GM18909 (cell line): Measurements from ENCODE around the gene SPAG6.

Source experiments
- ATAC-seq: cut with Tn5 transposase; IDR thresholded peaks from one replicate; pipeline ENCODE4 v1.9.1; 2021; ENCODE audit warnings: mild to moderate bottlenecking; ENCODE audit not compliant: unreplicated experiment, poor library complexity

The SPAG6 gene

DNA sequence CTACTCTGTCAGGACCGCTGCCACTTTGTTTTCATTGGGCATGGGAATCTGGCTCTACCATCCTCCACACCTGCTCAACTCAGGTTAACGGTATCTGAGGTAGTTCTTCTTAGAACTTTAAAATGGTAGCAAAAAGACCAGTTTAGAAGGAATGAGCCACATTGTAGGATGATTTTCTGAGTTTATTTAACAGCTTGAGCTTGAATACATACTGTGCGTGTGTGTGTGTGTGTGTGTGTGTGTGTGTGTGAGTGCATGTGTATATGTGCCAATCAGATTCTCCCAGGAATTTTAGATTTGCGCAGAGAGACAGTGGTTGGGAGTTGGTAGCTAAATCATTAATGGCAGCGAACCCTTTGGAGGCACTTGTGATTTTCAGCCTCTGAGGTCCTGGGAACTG lies 81.4 kb downstream of the SPAG6 start:
- no peak for ATAC-seq

DNA sequence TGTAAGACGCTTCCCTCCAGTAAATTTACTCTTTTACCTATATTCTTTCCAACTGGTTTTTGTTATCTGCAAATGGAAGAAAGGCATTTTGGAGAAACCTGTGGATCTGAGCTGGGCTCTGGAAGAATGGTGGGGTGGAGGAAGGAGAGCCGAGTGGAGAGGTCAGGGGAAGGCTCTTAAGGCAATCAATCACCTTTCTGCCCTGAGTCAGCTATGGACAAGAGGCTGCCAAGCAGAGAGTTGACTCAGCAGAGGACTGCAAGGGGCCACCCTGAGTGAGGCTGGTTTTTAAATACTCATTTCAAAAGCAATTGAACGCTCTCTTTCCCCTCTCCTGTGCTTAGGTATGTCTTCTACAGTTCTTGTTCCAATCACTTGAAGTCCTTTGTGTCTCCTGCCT lies 81.8 kb downstream of the SPAG6 start:
- no peak for ATAC-seq

DNA sequence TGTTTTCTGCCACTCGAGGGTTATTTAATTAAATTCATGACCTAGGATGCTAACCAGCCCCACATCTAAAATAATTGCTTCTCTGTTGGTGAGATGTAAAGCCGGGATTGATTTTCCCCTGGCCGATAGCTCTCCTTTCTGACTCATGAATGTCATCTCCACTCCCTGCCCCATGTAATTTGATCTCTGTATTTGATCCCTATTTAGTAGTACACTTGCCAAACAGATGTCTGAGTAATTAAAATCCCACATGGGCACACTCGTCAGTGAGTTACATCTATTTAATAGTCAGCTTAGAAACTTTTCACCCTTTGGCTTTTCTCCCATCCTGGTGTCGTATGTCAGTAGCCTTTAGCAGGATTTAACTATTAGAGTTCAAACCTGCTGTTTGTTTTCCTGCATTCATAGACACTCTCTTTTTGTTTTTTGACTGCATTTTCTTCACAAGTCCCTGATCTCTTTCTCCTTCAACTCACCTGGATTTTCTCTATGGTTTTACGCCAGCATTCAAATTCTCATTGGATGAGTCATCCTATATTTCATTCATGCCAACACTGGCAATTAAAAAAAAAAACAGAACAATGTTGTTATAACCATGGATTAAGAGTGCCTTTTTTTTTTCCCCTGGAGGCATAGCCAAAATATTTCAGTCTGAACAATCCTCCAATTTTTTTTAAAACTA lies 82.7 kb downstream of the SPAG6 start:
- ATAC-seq = no peak

DNA sequence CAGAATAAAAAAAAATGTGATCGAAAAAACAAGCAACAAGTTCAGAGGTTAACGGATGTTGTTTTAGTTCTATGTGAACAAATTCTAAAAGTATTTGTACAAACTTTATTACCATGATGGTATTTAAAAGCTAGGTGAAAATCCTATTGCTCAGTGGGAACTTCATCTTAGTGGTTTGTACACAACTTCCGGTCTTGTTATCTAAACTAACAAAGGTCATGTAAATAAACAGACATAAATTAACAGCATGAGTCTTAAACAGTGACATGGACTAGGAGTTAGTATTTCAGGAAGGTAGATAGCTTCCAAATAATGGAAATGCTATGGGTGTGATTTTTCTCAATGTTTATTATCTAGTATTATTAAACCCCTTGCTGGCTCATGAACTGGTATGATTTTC lies 83.8 kb downstream of the SPAG6 start:
- ATAC-seq = no peak

DNA sequence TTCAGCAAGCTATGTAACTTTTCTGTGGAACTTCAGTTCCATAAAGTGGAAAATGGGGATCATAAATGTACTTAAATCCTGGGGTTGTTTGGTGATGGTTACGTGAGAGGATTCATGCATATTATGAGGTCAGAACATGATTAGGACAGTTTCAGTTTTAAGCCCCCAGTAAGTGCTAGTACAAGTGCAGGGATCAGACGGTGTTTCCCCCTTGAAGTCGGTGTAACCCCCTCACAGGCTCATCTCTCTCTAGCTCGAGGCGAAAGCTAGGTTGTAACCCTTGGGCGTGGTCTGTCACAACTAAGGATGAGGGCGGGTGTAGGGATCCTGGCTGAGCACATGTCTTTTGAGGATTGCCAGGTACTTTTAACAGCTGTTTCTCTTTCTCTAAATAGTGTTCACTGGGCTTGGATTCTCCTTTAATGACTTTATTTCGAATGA lies 84.7 kb downstream of the SPAG6 start:
- no peak for ATAC-seq

DNA sequence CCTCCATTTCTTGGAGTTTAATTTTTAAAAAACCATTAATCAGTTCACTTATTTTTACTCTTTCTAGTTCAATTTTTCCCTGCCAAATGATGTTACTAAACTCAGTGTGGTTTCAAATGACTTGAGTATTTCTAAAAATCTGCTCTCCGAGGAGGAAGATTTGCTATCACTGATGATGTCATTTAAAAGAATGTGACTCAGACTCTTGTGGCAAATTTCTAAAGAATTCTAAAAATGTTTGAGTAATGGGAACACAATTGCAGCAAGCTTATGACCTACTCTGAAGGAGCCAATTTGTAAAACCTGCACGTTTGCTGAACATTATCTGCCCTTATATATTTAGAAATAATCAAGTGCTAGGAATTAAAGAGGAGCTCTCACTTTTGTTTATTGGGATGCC lies 88.6 kb downstream of the SPAG6 start:
- no peak for ATAC-seq

DNA sequence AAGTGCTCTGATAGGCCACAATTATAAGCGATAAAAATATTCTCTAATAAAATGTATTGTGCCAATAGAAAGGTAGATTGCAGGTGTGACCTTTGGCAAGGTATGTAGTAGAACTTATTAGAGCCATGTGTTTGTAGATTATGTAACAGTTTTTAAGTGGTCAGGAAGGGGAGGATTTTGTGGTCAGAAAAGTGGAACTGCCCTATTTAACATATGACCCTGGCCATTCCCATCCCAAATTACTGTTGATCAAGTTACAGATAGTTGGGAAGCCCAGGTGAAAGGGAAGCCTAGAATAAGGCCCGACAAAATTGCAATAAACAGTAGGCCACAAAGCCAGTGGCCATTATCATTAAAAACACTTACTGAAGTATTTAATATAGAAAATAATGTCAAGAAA lies 89.2 kb downstream of the SPAG6 start:
- ATAC-seq = no peak

DNA sequence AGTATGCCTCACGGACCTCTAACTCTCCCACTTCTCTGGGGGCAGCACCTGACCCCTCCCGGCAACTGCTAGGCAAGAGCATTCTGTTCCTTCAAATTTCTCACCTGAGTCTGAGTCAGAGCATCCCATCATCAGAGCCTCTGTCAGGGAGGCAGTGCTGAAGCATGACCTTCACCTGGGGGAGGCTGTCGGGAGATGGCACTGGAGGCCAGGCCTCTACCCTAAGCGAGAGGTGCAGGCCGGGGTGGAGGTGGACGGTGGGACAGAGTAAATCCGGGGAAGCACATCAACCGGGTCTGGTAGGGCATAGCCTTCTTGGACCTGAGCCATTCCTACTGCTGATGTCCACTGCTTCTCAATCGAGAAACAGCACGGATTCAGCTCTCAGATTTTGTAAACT lies 90.4 kb downstream of the SPAG6 start:
- ATAC-seq = no peak

DNA sequence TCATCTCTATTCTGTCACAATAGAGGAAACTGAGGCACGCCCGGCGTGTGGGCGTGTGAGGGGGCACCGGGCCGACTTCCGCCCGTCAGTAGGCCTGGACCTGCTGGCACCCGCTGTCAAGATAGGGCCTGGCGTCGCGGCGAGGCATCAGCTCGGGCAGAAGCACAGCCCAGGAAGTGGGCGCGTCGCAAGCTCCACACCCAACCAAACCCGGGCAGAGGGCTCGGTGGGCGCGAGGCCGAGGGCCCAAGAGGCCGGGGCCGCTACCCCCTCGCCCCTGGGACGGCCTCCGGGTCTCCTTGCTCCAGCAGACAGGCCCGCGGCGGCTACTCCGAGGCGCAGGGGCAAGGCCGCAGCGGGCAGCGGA lies 91.2 kb downstream of the SPAG6 start:
- ATAC-seq = peak; percentile 53

DNA sequence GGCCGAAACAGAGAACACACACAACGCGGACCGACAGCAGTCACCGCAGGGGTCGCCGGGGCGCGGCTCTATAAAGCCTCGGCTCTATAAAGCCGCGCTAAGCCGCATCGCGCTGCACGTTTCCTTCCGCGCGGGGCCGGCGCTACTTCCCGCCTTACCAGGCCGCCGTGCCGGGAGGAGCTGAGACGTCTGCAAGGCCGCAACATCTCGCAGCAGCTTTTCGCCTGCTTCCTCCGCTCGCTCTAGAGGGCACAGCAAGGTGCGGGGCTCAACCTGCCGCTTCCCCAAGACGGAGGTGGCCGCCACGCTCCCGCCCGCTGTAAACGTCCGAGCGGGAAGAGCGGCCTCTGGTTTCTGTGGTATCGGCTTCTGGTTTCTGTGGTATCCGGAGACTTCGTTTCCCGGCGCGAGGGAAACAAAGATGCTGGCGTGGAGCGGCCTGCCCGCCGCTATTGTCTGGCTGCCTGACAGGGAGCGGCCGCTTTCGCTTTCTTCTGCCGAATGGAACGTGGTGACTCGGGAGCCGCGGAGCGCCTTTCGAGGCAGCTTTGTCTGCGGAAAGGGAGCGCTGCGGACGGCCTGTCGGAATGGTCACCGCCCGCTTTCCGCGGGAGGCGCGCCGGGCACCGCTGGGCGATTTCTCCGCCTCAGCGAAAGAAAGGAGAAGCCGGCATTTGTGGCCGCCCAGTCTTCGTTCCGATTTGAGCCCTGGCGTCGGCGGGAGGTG lies 91.8 kb downstream of the SPAG6 start:
- peak; percentile 84 for ATAC-seq

DNA sequence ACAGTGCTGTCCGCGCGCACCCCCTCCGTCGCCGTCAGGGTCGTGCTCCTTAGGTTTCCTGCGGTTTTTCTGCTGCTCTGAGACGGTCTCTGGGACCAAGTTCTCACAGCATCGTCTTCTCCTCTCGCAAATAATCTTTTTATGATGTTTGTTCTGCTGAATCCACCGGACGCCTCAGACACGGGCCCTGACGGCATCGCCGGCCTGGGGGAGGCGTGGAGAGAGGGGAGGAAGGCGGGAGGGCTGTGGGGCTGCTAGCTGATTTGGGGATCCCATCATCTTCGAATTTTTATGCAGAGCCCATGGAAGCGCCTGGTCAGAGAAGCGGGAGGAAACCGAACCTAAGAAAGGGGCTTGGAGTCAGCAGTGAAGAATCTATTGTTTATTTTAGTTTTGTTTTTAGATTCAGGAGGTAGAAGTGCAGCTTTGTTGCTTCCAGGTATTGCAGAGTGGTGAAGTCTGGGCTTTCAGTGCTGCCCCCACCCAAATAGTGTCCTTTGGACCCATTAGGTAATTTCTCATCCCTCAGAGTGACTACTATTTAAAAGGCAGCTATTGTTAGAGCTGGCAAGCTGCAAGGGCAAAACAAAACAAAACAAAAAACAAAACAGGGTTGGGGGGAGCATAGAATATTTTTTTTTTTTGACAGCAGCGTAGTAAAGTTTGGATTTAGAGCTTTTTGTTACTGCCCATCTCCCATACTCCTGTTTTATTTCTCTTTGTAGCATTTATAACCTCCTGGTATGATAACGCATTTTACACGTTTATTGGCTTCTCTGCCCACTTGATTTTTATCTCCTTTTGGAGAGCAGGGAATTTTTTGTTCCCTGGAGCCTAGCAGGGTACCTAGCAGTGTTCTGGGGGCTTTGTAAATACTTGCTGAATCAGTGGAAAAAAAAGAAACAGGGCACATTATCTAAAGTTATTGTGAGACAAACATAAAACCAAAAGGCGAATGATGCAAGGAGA lies 92.6 kb downstream of the SPAG6 start:
- peak; percentile 35 for ATAC-seq

DNA sequence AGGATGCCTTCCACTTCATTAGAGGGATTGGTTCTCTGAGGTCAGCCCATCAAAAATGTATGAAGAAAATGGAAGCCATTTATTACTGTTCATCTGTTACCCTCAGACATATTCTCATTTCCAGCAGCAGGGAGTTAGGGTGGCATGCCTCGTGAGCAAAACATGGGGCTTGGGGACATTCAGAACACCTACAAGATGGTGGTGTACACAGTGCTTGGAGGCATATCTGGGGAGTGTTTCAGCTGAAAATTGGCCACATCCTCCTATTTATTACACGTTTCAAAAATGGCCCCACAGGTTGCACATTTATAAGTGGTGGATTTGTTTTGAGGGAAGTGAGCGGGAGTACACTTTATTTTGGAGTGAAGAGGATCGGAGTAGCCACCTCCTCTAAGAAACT lies 93.4 kb downstream of the SPAG6 start:
- no peak for ATAC-seq

DNA sequence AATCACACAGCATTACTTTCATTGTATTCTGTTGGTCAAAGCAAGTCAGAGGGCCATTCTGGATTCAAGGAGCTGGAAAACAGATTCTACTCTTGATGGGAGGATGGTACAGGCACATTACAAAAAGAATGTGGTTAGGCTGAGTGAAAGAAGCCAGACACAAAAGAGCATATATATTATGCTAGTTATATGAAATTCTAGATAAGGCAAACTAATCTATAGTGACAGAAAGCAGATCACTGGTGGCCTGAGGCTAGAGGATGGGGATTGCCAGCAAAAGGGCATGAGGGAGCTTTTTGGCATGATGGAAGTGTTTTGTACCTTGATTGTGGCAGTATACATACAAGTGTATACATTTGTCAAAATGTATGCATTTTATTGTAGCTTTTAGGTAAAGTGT lies 96.8 kb downstream of the SPAG6 start:
- ATAC-seq = no peak

DNA sequence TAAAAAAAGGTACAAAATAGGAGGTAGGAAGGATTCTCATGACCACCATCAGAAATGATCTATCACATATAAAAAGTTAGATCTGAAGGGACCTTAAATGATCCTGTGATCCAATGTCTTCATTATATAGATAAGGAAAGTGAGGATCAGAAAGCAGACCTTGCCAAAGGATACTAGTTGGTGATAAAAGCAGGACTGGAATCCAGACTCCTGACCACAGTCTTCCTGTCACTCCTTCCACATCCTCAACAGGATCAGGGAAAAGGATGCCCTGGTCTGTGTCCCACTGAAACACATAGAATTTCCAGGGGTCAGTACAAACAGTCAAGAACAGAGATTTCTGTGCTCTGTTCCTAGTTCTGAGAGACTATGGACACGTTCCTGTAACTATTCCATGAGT lies 97.2 kb downstream of the SPAG6 start:
- ATAC-seq = no peak

DNA sequence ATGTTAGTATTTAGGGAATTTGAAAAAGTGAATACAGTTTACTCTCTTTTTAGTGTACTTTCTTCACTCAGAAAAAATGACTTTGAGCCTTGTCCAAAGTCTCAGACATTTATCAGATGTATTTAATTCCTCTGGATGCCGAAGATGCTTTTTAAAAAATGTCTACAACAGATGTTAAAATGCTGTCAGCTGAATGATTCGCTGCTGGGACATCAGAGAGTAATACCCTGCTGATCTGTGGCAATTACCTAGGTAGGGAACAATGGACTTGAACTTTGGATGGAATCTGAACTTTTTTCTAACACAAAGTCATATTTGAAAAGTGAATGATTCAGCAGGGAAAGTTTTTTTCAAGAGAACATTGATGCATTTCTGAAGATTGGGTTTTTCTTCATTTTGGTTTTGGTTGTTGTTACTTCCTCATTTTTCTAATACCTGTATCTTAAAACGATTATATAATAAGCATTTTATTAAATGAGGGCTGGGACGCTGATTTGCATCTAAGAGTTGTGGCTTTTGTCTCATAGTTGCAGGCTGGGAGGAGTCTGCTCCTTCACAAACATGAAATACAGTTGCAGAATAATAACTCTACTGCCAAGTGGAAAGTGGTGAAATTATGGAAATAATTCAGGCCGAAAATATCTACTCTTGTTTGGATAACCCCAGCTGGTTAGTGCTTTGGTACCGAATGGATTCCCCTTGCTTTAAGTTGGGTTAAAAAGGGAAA lies 98.0 kb downstream of the SPAG6 start:
- ATAC-seq = no peak

DNA sequence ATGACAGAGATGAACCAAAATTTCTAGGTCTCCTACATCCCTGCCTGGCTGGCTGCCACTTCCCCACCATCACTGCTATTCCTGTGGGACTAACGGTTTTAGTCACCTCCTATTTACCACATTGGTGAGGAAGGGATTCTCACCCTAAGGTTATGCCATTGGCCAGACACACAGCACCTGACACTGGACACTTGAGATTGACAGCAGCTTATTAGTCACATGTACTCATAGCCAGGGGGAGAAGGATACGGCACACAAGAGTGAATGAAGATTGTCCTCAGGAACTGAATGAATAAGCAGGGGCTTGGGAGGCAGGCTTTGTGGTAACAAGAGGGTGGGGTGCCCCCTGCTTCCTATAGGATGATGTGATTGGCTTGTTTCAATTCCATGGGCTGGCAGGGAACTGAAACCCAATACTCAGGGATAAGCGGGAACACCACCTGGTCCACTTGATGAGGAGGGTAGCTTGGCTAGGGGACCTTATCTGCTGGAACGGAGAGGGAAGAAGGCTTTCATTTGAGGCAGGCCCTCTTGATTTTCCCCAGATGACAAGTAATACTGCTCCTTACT lies 99.0 kb downstream of the SPAG6 start:
- no peak for ATAC-seq

DNA sequence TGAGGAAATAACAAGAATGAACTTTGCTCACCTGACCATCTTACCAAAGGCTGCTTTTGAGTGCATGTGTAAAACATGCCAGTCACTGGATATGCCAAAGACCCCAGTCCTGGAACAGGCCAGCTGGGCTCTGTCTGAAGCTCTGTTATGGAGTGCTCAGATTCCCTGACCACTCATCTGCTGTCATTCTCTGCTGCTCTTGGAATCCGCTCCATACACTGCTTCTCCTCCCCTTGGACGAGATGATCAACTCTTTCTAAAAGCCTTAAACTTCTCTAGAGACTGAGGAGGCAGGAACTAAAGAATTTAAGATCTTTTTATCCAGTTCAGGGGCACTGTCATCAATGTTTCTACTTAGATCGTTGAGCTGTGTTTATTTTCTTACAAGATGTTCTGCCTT lies 100.2 kb downstream of the SPAG6 start:
- no peak for ATAC-seq

DNA sequence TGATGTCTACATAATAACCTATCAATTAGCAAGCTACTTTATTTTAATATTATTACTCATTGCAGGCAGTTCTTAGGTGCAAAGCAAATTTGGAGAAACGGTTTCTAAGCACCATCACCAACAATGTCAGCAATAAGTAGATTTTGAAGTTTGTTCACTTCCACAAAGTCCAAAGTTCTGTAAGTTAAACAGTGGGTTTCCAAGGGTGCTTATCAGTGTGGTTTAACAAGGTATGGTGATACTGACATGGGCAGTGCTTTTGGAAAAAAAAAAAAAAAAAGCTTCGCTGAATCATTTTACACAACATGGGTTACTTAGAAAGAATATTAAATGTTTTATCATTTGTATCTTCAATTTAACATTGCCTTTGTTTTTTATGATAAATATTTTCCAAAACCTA lies 101.8 kb downstream of the SPAG6 start:
- ATAC-seq = no peak

DNA sequence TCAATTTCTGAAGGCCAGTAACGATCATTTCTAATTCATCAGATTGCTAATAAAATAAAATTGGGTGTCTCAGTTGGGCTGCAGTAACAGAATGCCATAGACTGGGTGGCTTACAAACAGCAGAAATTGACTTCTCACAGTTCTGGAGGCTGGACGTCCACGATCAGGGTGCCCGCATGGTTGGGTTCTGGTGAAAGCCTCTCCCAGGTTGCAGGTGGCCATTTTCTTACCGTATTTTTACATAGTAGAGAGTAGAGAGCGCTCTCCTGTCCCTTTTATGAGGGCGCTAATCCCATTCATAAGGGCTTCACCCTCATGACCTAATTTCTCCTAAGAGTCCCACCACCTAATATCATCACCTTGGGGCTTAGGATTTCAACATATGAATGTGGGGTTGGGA lies 106.0 kb downstream of the SPAG6 start:
- no peak for ATAC-seq

DNA sequence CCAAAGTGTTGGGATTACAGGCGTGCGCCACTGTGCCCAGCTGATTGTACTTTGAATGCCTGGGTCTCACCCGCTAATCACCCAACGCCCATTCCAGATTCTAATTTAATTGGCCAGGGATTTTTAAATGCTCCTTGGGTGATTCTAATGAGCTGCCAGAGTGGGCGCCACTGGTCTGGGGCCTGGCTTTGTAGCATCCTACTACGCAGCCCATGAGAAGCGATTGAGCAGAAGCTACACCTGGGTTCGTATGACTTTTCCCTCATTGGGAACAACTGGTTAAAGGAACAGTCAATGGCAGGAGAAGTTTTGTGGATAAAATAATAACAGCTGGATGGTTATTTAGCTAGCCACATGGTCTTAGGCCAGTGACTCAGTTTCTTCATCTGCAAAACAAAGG lies 108.0 kb downstream of the SPAG6 start:
- ATAC-seq = no peak
